HG02571 (cell line): Measurements from ENCODE around the gene ADAM23.

Experiments
- ATAC-seq: cut with Tn5 transposase; IDR thresholded peaks from one replicate; pipeline ENCODE4 v1.9.1; 2021; ENCODE audit warnings: mild to moderate bottlenecking, moderate library complexity; ENCODE audit not compliant: unreplicated experiment

Gene ADAM23

GRCh38 chr2:206494061-206494460 is 50.7 kb downstream of the ADAM23 start:
- ATAC-seq, result no peak

GRCh38 chr2:206502729-206503128 is 59.4 kb downstream of the ADAM23 start:
- no peak for ATAC-seq

GRCh38 chr2:206511283-206511682 is 68.0 kb downstream of the ADAM23 start:
- ATAC-seq, result no peak

GRCh38 chr2:206512999-206513398 is 69.7 kb downstream of the ADAM23 start:
- ATAC-seq, result no peak

- ATAC-seq, result no peak
Observed at GRCh38 chr2:206515580-206515979, 72.2 kb downstream of the ADAM23 start.

- no peak for ATAC-seq
Observed at GRCh38 chr2:206518997-206519396, 75.7 kb downstream of the ADAM23 start.

- no peak for ATAC-seq
Observed at GRCh38 chr2:206520450-206520849, 77.1 kb downstream of the ADAM23 start.

- ATAC-seq, result no peak
Observed at GRCh38 chr2:206521115-206521514, 77.8 kb downstream of the ADAM23 start.

- no peak for ATAC-seq
Observed at GRCh38 chr2:206521612-206522011, 78.3 kb downstream of the ADAM23 start.

GRCh38 chr2:206526416-206526815 is 83.1 kb downstream of the ADAM23 start:
- no peak for ATAC-seq

- no peak for ATAC-seq
Observed at GRCh38 chr2:206527153-206527552, 83.8 kb downstream of the ADAM23 start.

GRCh38 chr2:206530727-206531126 is 87.4 kb downstream of the ADAM23 start:
- no peak for ATAC-seq

- ATAC-seq, result no peak
Observed at GRCh38 chr2:206531996-206532543, 88.7 kb downstream of the ADAM23 start.

GRCh38 chr2:206533977-206534376 is 90.6 kb downstream of the ADAM23 start:
- ATAC-seq, result no peak

- no peak for ATAC-seq
Observed at GRCh38 chr2:206535260-206535986, 92.1 kb downstream of the ADAM23 start.

GRCh38 chr2:206540757-206541156 is 97.4 kb downstream of the ADAM23 start:
- no peak for ATAC-seq

GRCh38 chr2:206543073-206543472 is 99.7 kb downstream of the ADAM23 start:
- ATAC-seq, result no peak

GRCh38 chr2:206548383-206548782 is 105.1 kb downstream of the ADAM23 start:
- no peak for ATAC-seq

- ATAC-seq, result no peak
Observed at GRCh38 chr2:206555721-206556120, 112.4 kb downstream of the ADAM23 start.

- ATAC-seq, result no peak
Observed at GRCh38 chr2:206556357-206556949, 113.1 kb downstream of the ADAM23 start.

GRCh38 chr2:206557321-206557720 is 114.0 kb downstream of the ADAM23 start:
- ATAC-seq, result no peak

- ATAC-seq, result no peak
Observed at GRCh38 chr2:206558492-206558891, 115.2 kb downstream of the ADAM23 start.
